Neural cell (in vitro differentiated cells): Measurements from ENCODE around the gene NSA2. TPM values are rescaled to one million over a fixed set of nuclear protein-coding genes. Genes with fewer than 3 reads are reported as not detected.
"Not testable (repeated sequence)": the region's sequence is repeated elsewhere in the genome, so short reads cannot be mapped to it uniquely, and the experiment has no call there.

Source experiments
- H2AFZ ChIP-seq: fragments of 200-600, 300-800 bp; sonication (generic), shearing (Covaris generic); 2 replicates; pipeline ENCODE4 v1.6.0; 2014; ENCODE audit warnings: low read depth, mild to moderate bottlenecking, antibody characterized with exemption, low read length, moderate library complexity
- H3F3A ChIP-seq: fragments of 200-600 bp; shearing (Covaris generic); 2 replicates; pipeline ENCODE4 v1.6.1; 2016; ENCODE audit warnings: mild to moderate bottlenecking, moderate library complexity, mixed read lengths, antibody characterized with exemption, low read length; ENCODE audit not compliant: insufficient read depth, poor library complexity, severe bottlenecking
- H3K27ac ChIP-seq: fragments of 200-600, 300-800 bp; sonication (generic), shearing (Covaris generic); 2 replicates; pipeline ENCODE4 v1.5.1; 2014; ENCODE audit warnings: mild to moderate bottlenecking, low read length, moderate library complexity
- H3K27me3 ChIP-seq: fragments of 300-800, 200-600 bp; sonication (generic), shearing (Covaris generic); 2 replicates; pipeline ENCODE4 v1.6.0; 2014; ENCODE audit warnings: mild to moderate bottlenecking, low read depth, low read length, moderate library complexity; ENCODE audit not compliant: insufficient read depth
- H3K36me3 ChIP-seq: fragments of 300-800, 200-600 bp; sonication (generic), shearing (Covaris generic); 2 replicates; pipeline ENCODE4 v1.5.1; 2014; ENCODE audit warnings: mild to moderate bottlenecking, antibody characterized with exemption, low read length, moderate library complexity; ENCODE audit not compliant: insufficient read depth
- H3K4me2 ChIP-seq: fragments of 300-800, 200-600 bp; sonication (generic), shearing (Covaris generic); 2 replicates; pipeline ENCODE4 v1.6.0; 2014; ENCODE audit warnings: mild to moderate bottlenecking, low read length
- H3K4me3 ChIP-seq: fragments of 300-800, 200-600 bp; sonication (generic), shearing (Covaris generic); 2 replicates; pipeline ENCODE4 v1.5.1; 2014; ENCODE audit warnings: mild to moderate bottlenecking, low read length, moderate library complexity
- H3K79me2 ChIP-seq: fragments of 200-600 bp; shearing (Covaris generic); replicated peaks from 2 replicates; pipeline ENCODE4 v1.6.0; 2014; ENCODE audit warnings: mild to moderate bottlenecking, low read length, moderate library complexity; ENCODE audit not compliant: insufficient read depth
- H3K9ac ChIP-seq: fragments of 300-800, 200-600 bp; sonication (generic), shearing (Covaris generic); 2 replicates; pipeline ENCODE4 v1.6.1; 2016; ENCODE audit warnings: mild to moderate bottlenecking, low read length, mixed read lengths
- H3K9me2 ChIP-seq: fragments of 200-600 bp; shearing (Covaris generic); 2 replicates; pipeline ENCODE4 v1.6.1; 2016; ENCODE audit warnings: mild to moderate bottlenecking, low read length, mixed read lengths; ENCODE audit not compliant: insufficient read depth
- H3K9me3 ChIP-seq: fragments of 200-600, 300-800 bp; sonication (generic), shearing (Covaris generic); 2 replicates; pipeline ENCODE4 v1.6.1; 2016; ENCODE audit warnings: mild to moderate bottlenecking, mixed run types, low read length, moderate library complexity, mixed read lengths
- H4K20me1 ChIP-seq: fragments of 200-600 bp; shearing (Covaris generic); 2 replicates; pipeline ENCODE4 v1.6.1; 2016; ENCODE audit warnings: mild to moderate bottlenecking, mixed run types; ENCODE audit not compliant: insufficient read depth
- EP300 ChIP-seq: fragments of 450-650 bp; conservative IDR thresholded peaks from 2 replicates; pipeline ENCODE4 v1.6.1; 2014; ENCODE audit warnings: antibody characterized with exemption, mild to moderate bottlenecking, moderate library complexity; ENCODE audit not compliant: poor library complexity, severe bottlenecking
- EZH2 ChIP-seq: fragments of 200-600, 300-800 bp; shearing (Covaris generic), sonication (generic); IDR thresholded peaks from 2 replicates; pipeline ENCODE4 v1.6.1; 2014; ENCODE audit warnings: antibody characterized with exemption, low read length, borderline replicate concordance, mild to moderate bottlenecking; ENCODE audit not compliant: insufficient read depth, poor library complexity, severe bottlenecking
- MXI1 ChIP-seq: fragments of 450-650 bp; conservative IDR thresholded peaks from 2 replicates; pipeline ENCODE4 v1.6.1; 2014; ENCODE audit warnings: antibody characterized with exemption, mild to moderate bottlenecking; ENCODE audit not compliant: poor library complexity, severe bottlenecking
- POLR2AphosphoS5 ChIP-seq: IDR thresholded peaks from 2 replicates; pipeline ENCODE4 v1.6.1; 2012
- RAD21 ChIP-seq: fragments of 450-650 bp; conservative IDR thresholded peaks from 2 replicates; pipeline ENCODE4 v1.6.1; 2014; ENCODE audit warnings: antibody characterized with exemption, mild to moderate bottlenecking, moderate library complexity
- SMC3 ChIP-seq: fragments of 450-650 bp; conservative IDR thresholded peaks from 2 replicates; pipeline ENCODE4 v1.6.1; 2014; ENCODE audit warnings: antibody characterized with exemption, mild to moderate bottlenecking, moderate library complexity; ENCODE audit not compliant: poor library complexity
- TAF1 ChIP-seq: IDR thresholded peaks from 2 replicates; pipeline ENCODE4 v1.6.1; 2012; ENCODE audit warnings: low read depth
- polyA plus RNA-seq: library from polyadenylated mRNA; depleted of rRNA; stranded (reverse); fragments of >200 nt; gene quantifications from 2 replicates; pipeline ENCODE4 v1.2.3, GENCODE V29; 2014
- TF ChIP-seq, protein P1 (sequence below): fragments of 450-650 bp; IDR thresholded peaks from 2 replicates; pipeline ENCODE4 v1.5.1; 2014; ENCODE audit warnings: antibody characterized with exemption, mild to moderate bottlenecking, moderate library complexity; ENCODE audit not compliant: poor library complexity, severe bottlenecking
- TF ChIP-seq, protein P2 (sequence below): IDR thresholded peaks from 2 replicates; pipeline ENCODE4 v1.6.1; 2012; ENCODE audit warnings: borderline replicate concordance

NSA2 gene
- polyA plus RNA-seq, 1 donor from 2014 or later, result 164 TPM

DNA sequence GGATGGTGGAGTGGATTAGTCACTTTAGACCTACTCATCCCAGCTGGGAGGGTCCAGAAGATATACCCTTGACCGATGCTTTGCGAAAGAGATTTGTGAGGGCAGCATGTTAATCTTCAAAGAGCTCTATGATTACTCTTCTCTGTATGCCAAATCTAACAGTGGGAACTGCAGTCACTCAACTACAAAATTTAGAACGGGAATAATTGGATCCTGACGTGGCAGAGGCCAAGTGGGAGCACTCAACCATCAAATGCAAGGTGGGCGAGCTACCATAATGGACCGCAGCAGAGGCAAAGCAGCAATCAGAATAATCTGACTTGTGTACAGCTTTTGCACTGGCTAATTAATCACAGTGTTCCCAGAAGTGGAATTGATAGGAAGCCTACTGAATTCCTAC is 20.4 kb downstream of the NSA2 start:
- no peaks in the 10 kb centered on the region for H3F3A ChIP-seq
- peaks cover 4% of the 10 kb centered on the region for H3K36me3 ChIP-seq
- H3K4me3 ChIP-seq, result no peak overlapping the region
- H2AFZ ChIP-seq, result no peak overlapping the region
- H3K27me3 ChIP-seq, result no peaks in the 10 kb centered on the region
- no peak overlapping the region for H3K4me2 ChIP-seq
- no peaks in the 10 kb centered on the region for H3K9me3 ChIP-seq
- H3K9me2 ChIP-seq, result no peaks in the 10 kb centered on the region
- H3K27ac ChIP-seq, result no peak overlapping the region
- TF ChIP-seq RAD21, result no peak
- TF ChIP-seq, protein P1, sequence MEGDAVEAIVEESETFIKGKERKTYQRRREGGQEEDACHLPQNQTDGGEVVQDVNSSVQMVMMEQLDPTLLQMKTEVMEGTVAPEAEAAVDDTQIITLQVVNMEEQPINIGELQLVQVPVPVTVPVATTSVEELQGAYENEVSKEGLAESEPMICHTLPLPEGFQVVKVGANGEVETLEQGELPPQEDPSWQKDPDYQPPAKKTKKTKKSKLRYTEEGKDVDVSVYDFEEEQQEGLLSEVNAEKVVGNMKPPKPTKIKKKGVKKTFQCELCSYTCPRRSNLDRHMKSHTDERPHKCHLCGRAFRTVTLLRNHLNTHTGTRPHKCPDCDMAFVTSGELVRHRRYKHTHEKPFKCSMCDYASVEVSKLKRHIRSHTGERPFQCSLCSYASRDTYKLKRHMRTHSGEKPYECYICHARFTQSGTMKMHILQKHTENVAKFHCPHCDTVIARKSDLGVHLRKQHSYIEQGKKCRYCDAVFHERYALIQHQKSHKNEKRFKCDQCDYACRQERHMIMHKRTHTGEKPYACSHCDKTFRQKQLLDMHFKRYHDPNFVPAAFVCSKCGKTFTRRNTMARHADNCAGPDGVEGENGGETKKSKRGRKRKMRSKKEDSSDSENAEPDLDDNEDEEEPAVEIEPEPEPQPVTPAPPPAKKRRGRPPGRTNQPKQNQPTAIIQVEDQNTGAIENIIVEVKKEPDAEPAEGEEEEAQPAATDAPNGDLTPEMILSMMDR, result no peak
- TF ChIP-seq, protein P2, sequence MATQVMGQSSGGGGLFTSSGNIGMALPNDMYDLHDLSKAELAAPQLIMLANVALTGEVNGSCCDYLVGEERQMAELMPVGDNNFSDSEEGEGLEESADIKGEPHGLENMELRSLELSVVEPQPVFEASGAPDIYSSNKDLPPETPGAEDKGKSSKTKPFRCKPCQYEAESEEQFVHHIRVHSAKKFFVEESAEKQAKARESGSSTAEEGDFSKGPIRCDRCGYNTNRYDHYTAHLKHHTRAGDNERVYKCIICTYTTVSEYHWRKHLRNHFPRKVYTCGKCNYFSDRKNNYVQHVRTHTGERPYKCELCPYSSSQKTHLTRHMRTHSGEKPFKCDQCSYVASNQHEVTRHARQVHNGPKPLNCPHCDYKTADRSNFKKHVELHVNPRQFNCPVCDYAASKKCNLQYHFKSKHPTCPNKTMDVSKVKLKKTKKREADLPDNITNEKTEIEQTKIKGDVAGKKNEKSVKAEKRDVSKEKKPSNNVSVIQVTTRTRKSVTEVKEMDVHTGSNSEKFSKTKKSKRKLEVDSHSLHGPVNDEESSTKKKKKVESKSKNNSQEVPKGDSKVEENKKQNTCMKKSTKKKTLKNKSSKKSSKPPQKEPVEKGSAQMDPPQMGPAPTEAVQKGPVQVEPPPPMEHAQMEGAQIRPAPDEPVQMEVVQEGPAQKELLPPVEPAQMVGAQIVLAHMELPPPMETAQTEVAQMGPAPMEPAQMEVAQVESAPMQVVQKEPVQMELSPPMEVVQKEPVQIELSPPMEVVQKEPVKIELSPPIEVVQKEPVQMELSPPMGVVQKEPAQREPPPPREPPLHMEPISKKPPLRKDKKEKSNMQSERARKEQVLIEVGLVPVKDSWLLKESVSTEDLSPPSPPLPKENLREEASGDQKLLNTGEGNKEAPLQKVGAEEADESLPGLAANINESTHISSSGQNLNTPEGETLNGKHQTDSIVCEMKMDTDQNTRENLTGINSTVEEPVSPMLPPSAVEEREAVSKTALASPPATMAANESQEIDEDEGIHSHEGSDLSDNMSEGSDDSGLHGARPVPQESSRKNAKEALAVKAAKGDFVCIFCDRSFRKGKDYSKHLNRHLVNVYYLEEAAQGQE, result no peak
- no peak for TF ChIP-seq EZH2
- TF ChIP-seq TAF1, result no peak
- no peak for TF ChIP-seq EP300
- no peak for TF ChIP-seq MXI1
- no peak for TF ChIP-seq SMC3
- TF ChIP-seq POLR2AphosphoS5, result no peak
- H3K79me2 ChIP-seq, result no peaks in the 10 kb centered on the region
- H3K9ac ChIP-seq, result no peak overlapping the region
- no peaks in the 10 kb centered on the region for H4K20me1 ChIP-seq

DNA sequence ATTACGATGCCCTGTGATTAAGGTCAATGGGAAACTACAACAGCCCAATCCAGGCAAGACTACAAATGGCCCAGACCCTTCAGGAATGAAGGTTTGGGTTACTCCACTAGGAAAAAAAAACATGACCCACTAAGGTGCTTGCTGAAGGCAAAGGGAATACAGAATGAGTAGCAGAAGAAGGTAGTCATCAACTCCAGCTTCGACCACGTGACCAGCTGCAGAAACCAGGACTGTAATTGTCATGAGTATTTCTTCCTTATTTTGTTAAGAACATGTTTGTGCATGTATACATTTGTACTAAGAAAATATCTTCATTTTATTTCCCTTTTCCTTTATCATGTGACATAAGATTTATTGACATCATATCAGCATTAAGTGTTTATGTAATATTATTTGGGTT is 24.6 kb downstream of the NSA2 start:
- H3K36me3 ChIP-seq, H2AFZ ChIP-seq, H3K79me2 ChIP-seq, H3K9me3 ChIP-seq, H4K20me1 ChIP-seq, H3K9me2 ChIP-seq, H3K27me3 ChIP-seq, H3F3A ChIP-seq, H3K27ac ChIP-seq, H3K9ac ChIP-seq, H3K4me3 ChIP-seq, H3K4me2 ChIP-seq: not testable (repeated sequence)
